Motor neuron (in vitro differentiated cells): ENCODE data around the gene CALCOCO1. TPM values are rescaled to one million over a fixed set of nuclear protein-coding genes. Genes with fewer than 3 reads are reported as not detected.

Experiments
- ATAC-seq, 8 experiments: fragments of 200-7000 bp; cut with Tn5 transposase; replicated peaks in 6 of 8; 2 replicates each; pipeline ENCODE4 v1.8.0; 2021; ENCODE audit warnings: mild to moderate bottlenecking in 8 of 8, moderate library complexity in 8 of 8
- H3K27ac ChIP-seq, 2 donors: fragments of 250-450 bp; sonication (Bioruptor Pico); 2 replicates each; pipeline ENCODE4 v1.9.0; 2021; ENCODE audit warnings: antibody characterized with exemption in 2 of 2, mild to moderate bottlenecking in 2 of 2, moderate library complexity in 1 of 2
- H3K4me1 ChIP-seq, 2 donors: fragments of 250-450 bp; sonication (Bioruptor Pico); replicated peaks in 1 of 2; 2 replicates each; pipeline ENCODE4 v1.6.1; 2021; ENCODE audit warnings: antibody characterized with exemption in 2 of 2, mild to moderate bottlenecking in 2 of 2, moderate library complexity in 1 of 2
- H3K4me3 ChIP-seq, 5 donors: fragments of 250-450 bp; sonication (Bioruptor Pico); 2 replicates each; pipeline ENCODE4 v1.9.0; 2021; ENCODE audit warnings: antibody characterized with exemption in 5 of 5, mild to moderate bottlenecking in 5 of 5, moderate library complexity in 4 of 5
- WGBS, 10 experiments: fragments of 450-650 bp; shearing (Covaris generic); methylation state at CpG; one replicate each; pipeline ENCODE4 v1.0.0; 2022; 5-methylcytosine and 5-hydroxymethylcytosine counted together
- in situ Hi-C, 9 experiments: fragments of 400-800 bp; cut with MboI; loops; one replicate each; pipeline ENCODE4 v1.15.0; 2021; ENCODE audit warnings: low sequenced_read_pairs in 9 of 9, low pct_unique_long_range_greater_than_20kb in 2 of 9; ENCODE audit not compliant: unreplicated experiment in 9 of 9
- total RNA-seq, 8 experiments: library from RNA; unstranded; fragments of 300-600 nt; gene quantifications; 2 replicates each; pipeline versions ENCODE4 v1.2.3 to v1.2.4, GENCODE V29; 2022

CALCOCO1 gene
- total RNA-seq, 8 experiments from 2014 or later = 28.8 to 141 (median 64.2) TPM

DNA sequence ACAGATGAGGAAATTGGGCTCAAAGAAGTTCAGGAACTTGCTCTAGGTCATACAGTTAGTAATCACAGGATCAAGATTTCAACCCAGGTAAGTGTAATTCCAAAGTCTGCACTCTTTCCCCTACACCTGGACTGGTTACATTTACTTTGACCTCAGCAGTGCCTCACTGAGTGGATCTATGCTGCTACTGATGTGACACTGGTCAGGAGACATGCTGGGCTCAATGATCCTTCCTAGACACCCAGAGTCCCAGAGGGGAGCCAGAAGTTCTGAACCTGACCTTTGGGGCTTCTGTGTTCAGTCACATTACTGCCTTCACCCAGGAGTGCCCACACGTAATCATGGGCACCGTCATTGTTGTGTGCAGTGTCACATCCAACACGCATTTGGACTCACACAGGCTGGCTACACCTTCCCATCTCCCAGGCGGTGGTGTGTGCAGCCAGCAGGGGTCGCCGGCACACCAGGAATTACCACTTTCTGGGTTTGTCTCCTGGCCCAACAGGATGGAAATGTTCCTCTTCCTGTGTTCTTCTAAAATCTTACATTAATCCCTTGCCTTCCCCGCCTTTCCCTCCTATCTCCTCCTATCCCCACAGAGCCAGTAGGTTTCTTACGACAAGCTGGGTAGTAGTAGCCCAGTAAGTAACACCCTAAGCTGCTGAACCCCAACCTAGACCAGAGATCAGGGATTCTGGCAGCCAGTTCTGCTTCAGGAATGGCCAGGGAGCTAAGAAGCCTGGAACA, 25.6 kb downstream of the CALCOCO1 start:
- ATAC-seq = peak; percentile 82 to 100 (median 90)
- WGBS, 10 experiments = 0 to 17% (median 0%) methylated on average over 1 to 4 of the region's 8 CpGs; no CpG with 5 or more reads in 5 of the 10 experiments
- in situ Hi-C loops = loop anchor here in 2 of 9 experiments (5.0 kb wide), 1 partner anchor 41 kb away; no protein-coding TSS in a partner anchor
- Histone ChIP-seq H3K4me1 (peaks cover 6 to 18% of the 10 kb centered on the region in 2 donors), H3K27ac (no peak overlapping the region), H3K4me3 (no peak overlapping the region)

- Histone ChIP-seq H3K27ac (no peak overlapping the region), H3K4me1 (peaks cover 17 to 29% of the 10 kb centered on the region in 2 donors), H3K4me3 (no peak overlapping the region)
- WGBS, 10 experiments = 0 to 54% (median 25%) methylated on average over 1 to 6 of the region's 6 CpGs; no CpG with 5 or more reads in 1 of the 10 experiments
- in situ Hi-C loops = loop anchor here in 2 of 9 experiments (5.0 kb wide), 1 partner anchor 42 kb away; no protein-coding TSS in a partner anchor
- no peak for ATAC-seq
Measured at GRCh38 chr12:53700567-53700966, 26.7 kb downstream of the CALCOCO1 start.

- WGBS, 10 experiments = 33% methylated on average over 4 of the region's 5 CpGs; no CpG with 5 or more reads in 9 of the 10 experiments
- Histone ChIP-seq H3K4me3 (no peak overlapping the region), H3K4me1 (peaks cover 26 to 37% of the 10 kb centered on the region in 2 donors), H3K27ac (no peak overlapping the region)
- peak in 2 of 8 experiments; percentile 6 to 14 for ATAC-seq
- in situ Hi-C loops = loop anchor here in 5 of 9 experiments (5.0 to 10.0 kb wide), 3 partner anchors 43 to 48 kb away; no protein-coding TSS in a partner anchor
Measured at GRCh38 chr12:53699678-53700025, 27.6 kb downstream of the CALCOCO1 start.

DNA sequence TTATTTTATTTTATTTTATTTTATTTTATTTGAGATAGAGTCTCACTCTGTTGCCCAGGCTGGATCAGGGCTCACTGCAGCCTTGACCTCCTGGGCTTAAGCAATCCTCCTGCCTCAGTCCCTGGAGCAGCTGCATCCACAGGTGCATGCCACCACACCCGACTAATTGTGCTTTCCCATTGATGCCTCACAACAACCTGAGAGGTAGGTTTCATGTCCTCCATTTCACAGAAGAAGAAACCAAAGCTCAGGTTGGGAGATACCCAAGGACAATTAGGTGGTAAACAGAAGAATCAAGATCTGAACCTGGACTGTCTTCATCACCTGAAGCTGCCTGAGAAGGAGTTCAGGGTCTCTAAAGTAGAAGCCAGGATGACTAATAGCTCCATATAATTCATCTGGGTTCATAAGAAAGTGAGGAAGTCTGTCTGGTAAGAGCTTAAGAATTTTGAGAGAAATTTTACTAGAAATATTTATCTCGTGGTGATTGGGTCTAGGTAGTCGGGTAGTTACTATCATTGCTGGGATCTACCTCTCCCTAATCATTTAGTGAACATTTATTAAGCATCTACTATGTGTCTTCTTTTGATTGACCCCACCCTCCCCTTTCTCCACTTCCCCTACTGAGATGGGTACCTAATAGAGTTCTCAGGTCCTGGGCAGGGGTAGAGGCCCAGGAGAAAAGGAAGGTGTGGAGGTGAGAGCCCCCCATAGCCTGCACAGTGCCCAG, 28.1 kb downstream of the CALCOCO1 start:
- H3K27ac ChIP-seq = no peak overlapping the region
- 0 to 55% (median 29%) methylated on average over 1 to 3 of the region's 3 CpGs; no CpG with 5 or more reads in 3 of the 10 experiments for WGBS, 10 experiments
- no peak for ATAC-seq
- H3K4me1 ChIP-seq = peaks cover 29 to 42% of the 10 kb centered on the region in 2 donors
- in situ Hi-C loops = loop anchor here in 3 of 9 experiments (5.0 to 10.0 kb wide), 2 partner anchors 46 to 48 kb away; no protein-coding TSS in a partner anchor
- H3K4me3 ChIP-seq = no peak overlapping the region

GRCh38 chr12:53696655-53697331, 30.5 kb downstream of the CALCOCO1 start:
- Histone ChIP-seq H3K4me3 (peak overlapping the region in 4 of 5 donors; percentile 6 to 27 (median 10)), H3K4me1 (peaks cover 29 to 42% of the 10 kb centered on the region in 2 donors), H3K27ac (no peak overlapping the region)
- WGBS, 10 experiments = 0 to 69% (median 28%) methylated on average over 3 to 12 of the region's 24 CpGs
- ATAC-seq = peak in 4 of 8 experiments; percentile 3 to 48 (median 24)
- in situ Hi-C loops = loop anchor here in 3 of 9 experiments (5.0 to 10.0 kb wide), 2 partner anchors 48 to 51 kb away; no protein-coding TSS in a partner anchor

DNA sequence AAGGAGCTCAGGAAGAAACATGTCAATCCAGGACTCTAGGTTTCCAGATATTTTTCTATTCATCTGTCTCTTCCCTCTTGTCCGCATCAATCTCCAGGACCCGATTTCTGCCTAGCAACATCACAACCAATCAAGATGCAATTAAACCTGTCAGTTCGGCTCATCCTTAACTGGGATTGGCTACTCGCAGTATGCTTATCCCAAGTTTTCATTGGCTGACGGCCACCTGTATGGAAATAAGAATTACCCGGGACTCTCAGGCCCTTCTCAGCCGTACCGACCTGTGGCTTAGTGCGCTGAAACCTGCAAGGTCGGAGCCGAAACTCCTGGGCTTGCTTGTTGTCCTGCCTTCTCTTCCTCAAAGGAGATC, 31.0 kb downstream of the CALCOCO1 start:
- Histone ChIP-seq H3K27ac (no peak overlapping the region), H3K4me3 (peak overlapping the region in 4 of 5 donors; percentile 6 to 27 (median 16)), H3K4me1 (peaks cover 29 to 42% of the 10 kb centered on the region in 2 donors)
- in situ Hi-C loops = loop anchor here in 3 of 9 experiments (5.0 to 10.0 kb wide), 2 partner anchors 49 to 51 kb away; no protein-coding TSS in a partner anchor
- peak; percentile 60 to 83 (median 66) for ATAC-seq
- 0 to 28% (median 11%) methylated on average over 1 to 10 of the region's 11 CpGs; no CpG with 5 or more reads in 1 of the 10 experiments for WGBS, 10 experiments

- ATAC-seq = peak; percentile 60 to 90 (median 86)
- Histone ChIP-seq H3K4me1 (peaks cover 29 to 41% of the 10 kb centered on the region in 2 donors), H3K27ac (peak overlapping the region; percentile 12 to 18), H3K4me3 (peak overlapping the region in 3 of 5 donors; percentile 23 to 27 (median 24))
- WGBS, 10 experiments = 0 to 80% (median 21%) methylated on average over 2 to 16 of the region's 57 CpGs; no CpG with 5 or more reads in 1 of the 10 experiments
- in situ Hi-C loops = loop anchor here in 3 of 9 experiments (5.0 to 10.0 kb wide), 2 partner anchors 49 to 52 kb away; no protein-coding TSS in a partner anchor
Measured at GRCh38 chr12:53695152-53696145, 31.8 kb downstream of the CALCOCO1 start.

- peak overlapping the region; percentile 12 to 18 for H3K27ac ChIP-seq
- in situ Hi-C loops = loop anchor here in 3 of 9 experiments (5.0 to 10.0 kb wide), 2 partner anchors 50 to 53 kb away; no protein-coding TSS in a partner anchor
- peak in 3 of 8 experiments; percentile 2 to 21 (median 19) for ATAC-seq
- H3K4me1 ChIP-seq = peaks cover 29 to 38% of the 10 kb centered on the region in 2 donors
- peak overlapping the region in 3 of 5 donors; percentile 23 to 27 (median 24) for H3K4me3 ChIP-seq
- WGBS, 10 experiments = 14 to 63% (median 32%) methylated on average over 4 to 12 of the region's 16 CpGs; no CpG with 5 or more reads in 3 of the 10 experiments
Measured at GRCh38 chr12:53694756-53695151, 32.5 kb downstream of the CALCOCO1 start.

DNA sequence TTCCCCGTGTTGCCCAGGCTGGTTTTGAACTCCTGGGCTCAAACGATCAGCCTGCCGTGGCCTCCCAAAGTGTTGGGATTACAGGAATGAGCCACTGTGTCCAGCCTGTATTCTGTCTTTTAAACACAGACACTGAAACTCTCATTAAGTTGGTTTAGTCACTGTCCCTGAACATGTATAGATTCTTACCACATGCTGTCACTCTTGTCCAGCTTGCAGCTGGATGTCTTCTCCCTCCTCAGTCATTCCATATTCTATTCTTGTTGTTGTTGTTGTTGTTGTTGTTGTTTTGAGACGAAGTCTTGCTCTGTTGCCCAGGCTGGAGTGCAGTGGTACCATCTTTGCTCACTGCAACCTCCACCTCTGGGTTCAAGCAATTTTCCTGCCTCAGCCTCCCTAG, 39.1 kb downstream of the CALCOCO1 start:
- Histone ChIP-seq H3K4me3 (no peak overlapping the region), H3K27ac (no peak overlapping the region), H3K4me1 (no peaks in the 10 kb centered on the region)
- 20 to 83% (median 65%) methylated on average over 1 to 3 of the region's 4 CpGs; no CpG with 5 or more reads in 4 of the 10 experiments for WGBS, 10 experiments
- in situ Hi-C loops = no loop called here
- ATAC-seq = no peak

DNA sequence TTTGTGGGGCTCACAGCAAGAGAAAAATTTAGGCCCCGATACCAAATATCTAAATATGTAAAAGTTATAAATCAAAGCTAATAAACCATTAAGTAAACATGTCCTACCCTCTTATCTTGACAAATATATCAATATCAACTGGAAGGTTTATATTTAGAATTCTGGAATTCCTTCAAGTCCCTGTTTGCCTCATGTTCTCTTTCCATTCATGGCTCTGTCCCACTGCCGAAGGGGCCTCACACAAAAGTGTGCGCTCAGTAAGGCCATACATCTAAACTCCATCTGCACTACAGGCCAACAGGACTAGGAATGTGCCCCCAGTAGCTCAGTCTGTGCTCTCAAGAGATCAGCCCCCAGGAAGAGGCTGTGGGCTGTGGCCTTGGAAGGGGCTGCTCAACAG, 40.8 kb downstream of the CALCOCO1 start:
- ATAC-seq = no peak

GRCh38 chr12:53684654-53685220, 42.5 kb downstream of the CALCOCO1 start:
- WGBS, 10 experiments = 29 to 100% (median 73%) methylated on average over 1 to 3 of the region's 3 CpGs; no CpG with 5 or more reads in 1 of the 10 experiments

More for the DNA sequence above, 40.8 kb downstream of the CALCOCO1 start:
- H3K4me1 ChIP-seq = no peaks in the 10 kb centered on the region
- in situ Hi-C loops = no loop called here
- no peak overlapping the region for H3K4me3 ChIP-seq
- H3K27ac ChIP-seq = no peak overlapping the region
- WGBS, 10 experiments = 34 to 100% (median 89%) methylated on average over 2 to 3 of the region's 3 CpGs; no CpG with 5 or more reads in 4 of the 10 experiments

More at GRCh38 chr12:53684654-53685220, 42.5 kb downstream of the CALCOCO1 start:
- Histone ChIP-seq H3K4me3 (no peak overlapping the region), H3K27ac (no peak overlapping the region), H3K4me1 (no peaks in the 10 kb centered on the region)
- ATAC-seq = no peak
- in situ Hi-C loops = no loop called here
